Esophagus muscularis mucosa (tissue), 4 donors: ENCODE data around the gene ZNF670. TPM values are rescaled to one million over a fixed set of nuclear protein-coding genes. Genes with fewer than 3 reads are reported as not detected.
"Not testable (repeated sequence)": the region's sequence is repeated elsewhere in the genome, so short reads cannot be mapped to it uniquely, and the experiment has no call there.

Experiments
- DNase-seq: peaks from one replicate; pipeline ENCODE4 v3.0.0-alpha.2; 2017; ENCODE audit errors: extremely low spot score
- H3K27ac ChIP-seq, 4 donors: fragments of 200-600 bp; sonication (generic); replicated peaks in 1 of 4; 1 replicate in 3 of 4; 2 replicates in 1 of 4; pipeline ENCODE4 v1.5.1; 2016 to 2019; ENCODE audit warnings: mild to moderate bottlenecking in 1 of 4
- H3K27me3 ChIP-seq, 4 donors: fragments of 200-600 bp; sonication (generic); one replicate each; pipeline versions ENCODE4 v1.5.1 to v1.6.0; 2016 to 2019
- H3K36me3 ChIP-seq, 4 donors: fragments of 200-600 bp; sonication (generic); one replicate each; pipeline ENCODE4 v1.5.1; 2016 to 2019
- H3K4me1 ChIP-seq, 4 donors: fragments of 200-600 bp; sonication (generic); one replicate each; pipeline ENCODE4 v1.5.1; 2016 to 2019
- H3K4me3 ChIP-seq, 4 donors: fragments of 200-600 bp; sonication (generic); 1 replicate in 2 of 4; 2 replicates in 2 of 4; pipeline ENCODE4 v1.5.1; 2016 to 2019; ENCODE audit warnings: mild to moderate bottlenecking in 4 of 4, moderate library complexity in 1 of 4
- H3K9me3 ChIP-seq, 4 donors: fragments of 200-600 bp; sonication (generic); 1 replicate in 3 of 4; 2 replicates in 1 of 4; pipeline ENCODE4 v1.5.1; 2016 to 2019
- EP300 ChIP-seq: sonication (generic); formaldehyde crosslinking; IDR thresholded peaks from one replicate; pipeline ENCODE4 v1.6.1; 2017; ENCODE audit warnings: antibody characterized with exemption
- POLR2A ChIP-seq: fragments of 450-650 bp; IDR thresholded peaks from one replicate; pipeline ENCODE4 v1.6.1; 2017; ENCODE audit warnings: antibody characterized with exemption, moderate library complexity, mild to moderate bottlenecking, low read depth
- POLR2AphosphoS5 ChIP-seq, 2 donors: sonication (generic); formaldehyde crosslinking; IDR thresholded peaks; one replicate each; pipeline ENCODE4 v1.6.1; 2017; ENCODE audit warnings: antibody characterized with exemption in 2 of 2
- WGBS: methylation state at CpG from one replicate; pipeline ENCODE4 v1.1.5; 2018; 5-methylcytosine and 5-hydroxymethylcytosine counted together
- intact Hi-C: fragments of 100-400 bp; cut with DNase I; formaldehyde crosslinking; loops from one replicate; pipeline ENCODE4 v1.15.1; 2023
- total RNA-seq, 4 donors: library from RNA; depleted of rRNA; stranded (reverse); fragments of >200 nt; gene quantifications; one replicate each; pipeline versions ENCODE4 v1.1.0 to v1.2.1, GENCODE V29; 2016
- TF ChIP-seq, protein P1 (sequence below), 3 experiments: fragments of 200-600 bp in 2 of 3; fragments of 450-650 bp in 1 of 3; sonication (generic) in 2 of 3; IDR thresholded peaks; one replicate each; pipeline ENCODE4 v1.5.1; 2017 to 2019; ENCODE audit warnings: antibody characterized with exemption in 3 of 3, mild to moderate bottlenecking in 2 of 3, moderate library complexity in 1 of 3

Gene ZNF670
- total RNA-seq, 4 donors from 2014 or later: 2.1 to 4.0 (median 2.3) TPM

DNA sequence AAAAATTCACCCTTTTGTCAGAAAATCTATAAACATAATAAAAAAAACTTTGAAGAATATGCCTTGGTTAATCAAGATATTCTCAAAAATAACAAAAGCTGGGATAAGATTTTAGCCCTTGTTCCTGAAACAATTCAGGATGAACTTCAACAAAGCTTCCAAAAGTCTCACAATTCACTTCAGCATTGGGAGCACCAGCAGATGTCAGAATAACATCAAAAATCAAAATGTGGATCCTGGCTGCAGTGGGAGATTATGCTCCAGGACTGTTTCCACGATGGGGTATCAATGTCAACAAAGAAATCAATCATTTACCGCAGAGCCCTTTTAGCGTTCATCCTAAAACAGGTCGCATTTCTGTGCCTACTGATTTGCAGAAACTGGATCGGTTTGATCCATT, 35.2 kb downstream of the ZNF670 start:
- no peak for TF ChIP-seq POLR2AphosphoS5 (IDR thresholded peaks at IDR 0.05)
- TF ChIP-seq, protein P1, sequence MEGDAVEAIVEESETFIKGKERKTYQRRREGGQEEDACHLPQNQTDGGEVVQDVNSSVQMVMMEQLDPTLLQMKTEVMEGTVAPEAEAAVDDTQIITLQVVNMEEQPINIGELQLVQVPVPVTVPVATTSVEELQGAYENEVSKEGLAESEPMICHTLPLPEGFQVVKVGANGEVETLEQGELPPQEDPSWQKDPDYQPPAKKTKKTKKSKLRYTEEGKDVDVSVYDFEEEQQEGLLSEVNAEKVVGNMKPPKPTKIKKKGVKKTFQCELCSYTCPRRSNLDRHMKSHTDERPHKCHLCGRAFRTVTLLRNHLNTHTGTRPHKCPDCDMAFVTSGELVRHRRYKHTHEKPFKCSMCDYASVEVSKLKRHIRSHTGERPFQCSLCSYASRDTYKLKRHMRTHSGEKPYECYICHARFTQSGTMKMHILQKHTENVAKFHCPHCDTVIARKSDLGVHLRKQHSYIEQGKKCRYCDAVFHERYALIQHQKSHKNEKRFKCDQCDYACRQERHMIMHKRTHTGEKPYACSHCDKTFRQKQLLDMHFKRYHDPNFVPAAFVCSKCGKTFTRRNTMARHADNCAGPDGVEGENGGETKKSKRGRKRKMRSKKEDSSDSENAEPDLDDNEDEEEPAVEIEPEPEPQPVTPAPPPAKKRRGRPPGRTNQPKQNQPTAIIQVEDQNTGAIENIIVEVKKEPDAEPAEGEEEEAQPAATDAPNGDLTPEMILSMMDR (IDR thresholded peaks at IDR 0.05): peak; percentile 15 to 35 (median 24)
- H3K27ac ChIP-seq: no peak overlapping the region
- peaks cover 4 to 12% (median 6%) of the 10 kb centered on the region in 4 donors for H3K36me3 ChIP-seq
- H3K9me3 ChIP-seq: peaks cover 0 to 32% (median 10%) of the 10 kb centered on the region in 4 donors
- H3K4me3 ChIP-seq: no peak overlapping the region
- 90% methylated on average over 5 of the region's 5 CpGs for WGBS
- peaks cover 0 to 9% (median 0%) of the 10 kb centered on the region in 4 donors for H3K4me1 ChIP-seq
- no peaks in the 10 kb centered on the region for H3K27me3 ChIP-seq
- no peak for DNase-seq
- intact Hi-C loops: no loop called here

DNA sequence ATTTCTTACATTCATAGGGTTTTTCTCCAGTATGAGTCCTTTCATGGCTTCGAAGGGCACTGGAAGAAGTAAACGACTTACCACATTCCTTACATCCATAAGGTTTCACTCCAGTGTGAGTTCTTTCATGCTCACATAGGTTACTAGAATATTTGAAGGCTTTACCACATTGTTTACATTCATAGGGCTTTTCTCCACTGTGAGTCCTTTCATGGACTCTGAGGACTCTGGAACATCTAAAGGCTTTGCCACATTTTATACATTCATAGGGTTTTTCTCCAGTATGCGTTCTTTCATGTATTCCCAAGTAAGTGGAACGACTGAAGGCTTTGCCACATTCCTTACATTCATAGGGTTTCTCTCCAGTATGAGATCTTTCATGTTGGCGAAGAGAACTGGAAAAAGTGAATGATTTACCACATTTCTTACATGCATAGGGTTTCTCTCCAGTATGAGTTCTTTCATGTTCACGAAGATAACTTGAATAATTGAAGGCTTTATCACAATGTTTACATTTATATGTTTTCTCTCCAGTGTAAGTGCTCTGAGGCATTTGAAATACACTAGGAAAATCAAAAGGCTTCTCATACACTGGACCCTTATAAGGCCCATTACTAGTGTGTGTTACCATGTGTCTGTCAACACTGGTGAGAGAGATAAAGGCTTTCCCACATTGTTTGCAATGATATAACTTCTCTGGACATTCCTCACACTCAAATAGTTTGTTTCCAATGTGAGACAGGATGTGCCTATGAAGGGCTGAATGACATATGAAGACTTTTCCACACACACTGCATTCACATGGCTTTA, 40.9 kb downstream of the ZNF670 start:
- Histone ChIP-seq H3K9me3 (peaks cover 3 to 28% (median 22%) of the 10 kb centered on the region in 4 donors), H3K4me1 (no peaks in the 10 kb centered on the region), H3K36me3 (peaks cover 22 to 58% (median 41%) of the 10 kb centered on the region in 4 donors), H3K27me3 (no peaks in the 10 kb centered on the region), H3K4me3 (no peak overlapping the region), H3K27ac (no peak overlapping the region)
- intact Hi-C loops: no loop called here
- TF ChIP-seq, protein P1 (IDR thresholded peaks at IDR 0.05): no peak
- TF ChIP-seq POLR2AphosphoS5 (IDR thresholded peaks at IDR 0.05) (no peak), POLR2A (no peak), EP300 (no peak)
- WGBS: 98% methylated on average over 6 of the region's 6 CpGs
- DNase-seq: no peak

DNA sequence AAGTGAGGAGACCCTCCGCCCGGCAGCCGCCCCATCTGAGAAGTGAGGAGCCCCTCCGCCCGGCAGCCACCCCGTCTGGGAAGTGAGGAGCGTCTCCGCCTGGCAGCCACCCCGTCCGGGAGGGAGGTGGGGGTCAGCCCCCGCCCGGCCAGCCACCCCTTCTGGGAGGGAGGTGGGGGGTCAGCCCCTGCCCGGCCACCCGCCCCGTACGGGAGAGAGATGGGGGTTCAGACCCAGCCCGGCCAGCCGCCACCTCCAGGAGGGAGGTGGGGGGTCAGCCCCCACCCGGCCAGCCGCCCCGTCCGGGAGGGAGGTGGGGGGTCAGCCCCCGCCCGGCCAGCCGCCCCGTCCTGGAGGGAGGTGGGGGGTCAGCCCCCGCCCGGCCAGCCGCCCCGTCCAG, 46.3 kb downstream of the ZNF670 start:
- Histone ChIP-seq H3K36me3 (peaks cover 7 to 35% (median 24%) of the 10 kb centered on the region in 4 donors), H3K9me3 (peaks cover 0 to 36% (median 33%) of the 10 kb centered on the region in 4 donors)
- DNase-seq, intact Hi-C loops, H3K4me1 ChIP-seq, H3K27me3 ChIP-seq, H3K27ac ChIP-seq, H3K4me3 ChIP-seq: not testable (repeated sequence)
- WGBS: 100% methylated on average over 4 of the region's 30 CpGs

Other genes with a start within 250 kb of the ZNF670 start
- gene AHCTF1, start 146.9 kb downstream of the ZNF670 start, total RNA-seq: 10 to 100 TPM; 30.7 to 45.3 (median 42.0) TPM
- not detected for gene ZNF695, start 70.8 kb downstream of the ZNF670 start, total RNA-seq
- 1 to 10 TPM; 4.8 to 6.2 (median 5.9) TPM for gene ZNF669, start 25.5 kb upstream of the ZNF670 start, total RNA-seq
- gene ZNF124, start 93.2 kb upstream of the ZNF670 start, total RNA-seq: 10 to 100 TPM; 21.6 to 62.7 (median 43.3) TPM
- not detected for gene VN1R5, start 177.3 kb upstream of the ZNF670 start, total RNA-seq